ENCODE measurements around the gene PARD3.
A peak's percentile ranks its signal among the peaks of the same experiment; 100 is the strongest.
"Not testable (repeated sequence)": the region's sequence is repeated elsewhere in the genome, so short reads cannot be mapped to it uniquely, and the experiment has no call there.

The PARD3 gene

GRCh38 chr10:34420795-34421194 lies 394.3 kb downstream of the PARD3 start:
- DNase-seq (ENCODE audit: low spot score): no peak

DNA sequence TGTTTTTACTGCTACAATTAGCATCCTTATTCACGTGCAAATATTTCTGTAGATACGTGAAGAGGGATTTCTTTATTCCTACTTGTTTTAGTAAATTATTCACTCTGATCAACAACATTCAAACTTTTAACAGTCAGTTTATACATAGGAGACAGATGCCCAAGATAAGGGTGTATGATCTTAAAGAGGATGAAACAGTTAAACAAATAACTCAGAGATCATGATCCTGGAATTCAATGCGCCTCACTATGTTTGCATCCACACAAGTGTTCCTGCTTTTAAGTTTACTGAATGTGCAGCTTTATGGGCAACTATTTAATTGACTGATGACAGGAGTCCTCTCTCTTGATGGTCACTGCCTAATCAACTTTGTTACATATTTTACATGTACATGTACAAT lies 394.8 kb downstream of the PARD3 start:
- no peak for DNase-seq (ENCODE audit: low spot score)

DNA sequence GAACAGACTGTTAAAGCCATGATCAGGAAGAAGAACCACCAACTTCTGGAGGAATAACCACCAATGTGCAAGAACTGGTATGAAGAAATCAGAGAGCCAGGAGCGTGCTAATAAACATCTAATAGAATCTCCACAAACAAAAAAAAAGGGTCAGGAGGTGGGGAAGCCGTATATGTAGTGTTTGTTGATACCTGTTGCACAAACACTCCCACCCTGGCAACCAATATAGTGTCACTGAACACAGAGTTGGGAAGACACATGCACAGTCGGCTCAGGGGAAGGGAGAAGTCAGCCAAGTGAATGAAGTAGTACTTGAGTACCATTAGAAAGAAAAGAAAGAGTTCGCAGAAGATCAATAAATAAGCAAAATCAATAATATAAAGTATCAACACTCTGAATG lies 400.1 kb downstream of the PARD3 start:
- DNase-seq (ENCODE audit: low spot score): no peak

GRCh38 chr10:34413756-34414587 lies 401.1 kb downstream of the PARD3 start:
- DNase-seq (ENCODE audit: low spot score): no peak

GRCh38 chr10:34413214-34413613 lies 401.9 kb downstream of the PARD3 start:
- no peak for DNase-seq (ENCODE audit: low spot score)

GRCh38 chr10:34408956-34409355 lies 406.1 kb downstream of the PARD3 start:
- no peak for DNase-seq (ENCODE audit: low spot score)

DNA sequence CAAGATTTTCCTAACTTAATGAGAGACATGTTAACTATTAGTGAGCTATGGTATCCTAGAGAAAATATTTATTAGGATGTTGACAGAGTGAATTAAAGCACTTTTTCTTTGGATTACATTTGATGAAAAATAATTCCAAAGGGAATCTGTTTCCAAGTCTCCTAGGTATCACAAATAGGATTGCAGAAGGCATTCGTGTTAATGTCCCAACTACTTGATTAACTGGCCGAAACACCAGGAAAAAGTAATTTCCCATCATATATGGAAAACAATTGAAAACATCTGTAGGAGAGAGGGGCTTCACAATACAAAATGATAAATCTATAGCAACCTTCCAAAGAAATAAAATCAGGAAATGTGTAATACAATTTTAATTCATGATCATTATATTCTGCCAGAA lies 406.7 kb downstream of the PARD3 start:
- DNase-seq (ENCODE audit: low spot score): no peak

GRCh38 chr10:34407324-34407805 lies 407.7 kb downstream of the PARD3 start:
- no peak for DNase-seq (ENCODE audit: low spot score)

DNA sequence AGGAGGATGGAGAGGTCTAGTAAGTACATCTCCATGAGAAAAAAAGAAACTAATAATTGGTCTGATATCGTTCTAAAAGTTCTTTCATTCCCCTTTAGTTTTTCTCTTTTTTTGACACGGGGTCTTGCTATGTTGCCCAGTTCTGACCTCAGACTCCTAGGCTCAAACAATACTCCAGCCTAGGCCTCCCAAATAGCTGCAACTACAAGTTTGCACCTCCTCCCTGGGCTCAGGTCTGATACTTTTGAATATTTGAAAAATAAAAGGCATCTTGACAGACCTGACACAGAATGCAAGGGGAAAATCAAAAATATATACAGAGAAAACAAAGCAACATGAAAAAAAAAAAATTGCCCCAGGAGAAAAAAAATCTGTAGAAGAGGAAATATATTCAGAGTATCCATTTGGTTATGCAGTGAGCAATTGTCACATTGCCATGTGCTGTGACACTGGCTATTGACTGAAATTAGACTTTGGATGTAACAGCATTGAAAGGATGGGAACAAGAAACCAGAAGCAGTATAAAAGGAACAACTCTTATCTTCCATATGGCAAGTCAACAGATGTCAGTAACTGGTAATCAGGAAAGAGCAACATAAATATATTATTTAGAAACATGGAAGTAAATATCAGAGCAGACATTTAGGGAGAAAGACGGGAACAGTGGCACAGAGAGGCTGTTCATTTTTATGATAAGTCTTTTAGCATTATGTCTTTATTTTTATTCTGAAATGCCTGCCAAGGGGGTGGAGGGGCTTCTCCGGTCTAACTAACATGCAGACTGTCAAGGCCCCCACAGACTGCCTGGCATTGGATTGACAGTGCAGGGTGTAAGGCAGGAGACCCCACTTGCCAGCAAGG lies 408.4 kb downstream of the PARD3 start:
- DNase-seq (ENCODE audit: low spot score): no peak

DNA sequence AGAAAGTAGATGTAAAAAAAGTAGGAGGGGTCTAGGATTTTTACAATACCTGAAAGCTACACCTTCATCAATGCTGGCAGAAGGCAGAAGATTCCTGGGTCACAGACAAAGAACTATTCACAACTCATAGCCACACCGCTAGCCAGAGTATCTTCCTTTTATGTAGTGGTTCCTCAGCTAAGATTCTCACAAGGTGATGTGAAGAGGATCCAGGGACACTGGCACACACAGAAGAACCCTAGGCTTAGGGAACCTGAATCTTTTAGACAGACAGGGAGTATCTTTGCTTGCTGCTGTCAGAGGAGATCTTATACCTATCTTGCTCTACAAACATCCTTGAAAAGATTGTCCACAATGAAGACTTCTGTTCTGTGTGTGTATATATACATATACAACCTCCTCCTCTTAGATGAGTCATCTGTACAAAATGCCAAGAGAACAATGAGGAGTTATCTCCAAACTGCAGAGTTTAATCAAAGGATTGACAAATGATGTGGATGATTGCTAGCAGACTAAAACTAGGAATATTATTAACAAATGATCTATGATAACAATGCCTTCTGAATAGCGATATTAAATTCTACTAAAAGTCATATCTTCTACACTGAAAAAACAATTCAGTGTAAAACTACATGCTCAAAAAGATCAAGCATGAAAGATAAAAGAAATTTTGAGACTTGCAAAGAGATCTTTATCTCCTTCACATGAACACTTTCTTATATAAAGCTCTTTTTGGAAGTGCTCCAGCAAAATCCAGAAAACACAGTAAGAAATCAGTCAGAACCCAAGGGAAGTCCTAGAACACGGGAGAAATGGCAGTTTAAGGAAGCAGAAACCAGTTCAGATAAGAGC lies 409.3 kb downstream of the PARD3 start:
- DNase-seq (ENCODE audit: low spot score): no peak

- no peak for DNase-seq (ENCODE audit: low spot score)
These were observed 411.6 kb downstream of the PARD3 start for GRCh38 chr10:34403512-34403911.

- DNase-seq (ENCODE audit: low spot score): no peak
These were observed 415.0 kb downstream of the PARD3 start for GRCh38 chr10:34400075-34400474.

GRCh38 chr10:34399013-34399412 lies 416.1 kb downstream of the PARD3 start:
- no peak for DNase-seq (ENCODE audit: low spot score)

DNA sequence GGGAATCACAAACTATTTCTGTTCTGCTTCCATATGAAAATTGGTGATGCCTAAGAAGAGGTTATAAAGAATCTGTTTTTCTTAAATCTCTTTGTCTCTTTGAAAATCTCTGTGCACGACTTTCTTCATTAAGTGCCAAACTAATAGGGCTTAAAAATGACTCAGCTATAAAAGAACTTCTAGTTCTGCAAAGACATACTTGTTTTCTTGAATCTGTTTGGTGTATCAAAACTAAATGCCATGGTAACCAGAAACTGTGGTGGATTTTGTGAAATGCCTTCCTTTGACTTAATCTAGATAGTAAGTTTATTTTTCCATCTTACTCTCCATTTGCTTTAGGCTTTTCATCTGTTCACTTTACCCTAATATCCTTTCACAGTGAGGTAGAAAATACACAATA lies 417.8 kb downstream of the PARD3 start:
- no peak for DNase-seq (ENCODE audit: low spot score)

GRCh38 chr10:34396663-34397062 lies 418.4 kb downstream of the PARD3 start:
- no peak for DNase-seq (ENCODE audit: low spot score)

- DNase-seq (ENCODE audit: low spot score): peak; percentile 55
These were observed 422.4 kb downstream of the PARD3 start for GRCh38 chr10:34392641-34393170.

GRCh38 chr10:34391168-34391567 lies 423.9 kb downstream of the PARD3 start:
- DNase-seq (ENCODE audit: low spot score): not testable (repeated sequence)

DNA sequence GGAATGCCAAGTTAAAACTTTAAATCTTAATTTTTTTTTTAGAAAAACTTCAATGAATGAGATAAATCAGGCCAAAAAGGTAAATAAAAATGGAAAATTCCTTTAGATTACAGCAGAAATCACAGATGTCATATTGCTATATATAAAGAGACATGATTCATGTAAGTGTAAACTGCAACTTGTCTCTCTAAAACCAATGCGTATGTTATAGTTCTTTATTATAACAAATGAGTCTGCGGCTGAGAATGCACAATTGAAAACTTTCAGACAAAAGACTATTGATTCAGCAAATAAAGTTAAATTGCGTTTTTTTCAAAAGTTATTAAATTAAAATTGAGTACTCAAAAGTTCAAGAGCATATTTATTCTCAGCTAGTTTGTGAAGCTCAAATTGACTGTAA lies 425.3 kb downstream of the PARD3 start:
- no peak for DNase-seq (ENCODE audit: low spot score)

DNA sequence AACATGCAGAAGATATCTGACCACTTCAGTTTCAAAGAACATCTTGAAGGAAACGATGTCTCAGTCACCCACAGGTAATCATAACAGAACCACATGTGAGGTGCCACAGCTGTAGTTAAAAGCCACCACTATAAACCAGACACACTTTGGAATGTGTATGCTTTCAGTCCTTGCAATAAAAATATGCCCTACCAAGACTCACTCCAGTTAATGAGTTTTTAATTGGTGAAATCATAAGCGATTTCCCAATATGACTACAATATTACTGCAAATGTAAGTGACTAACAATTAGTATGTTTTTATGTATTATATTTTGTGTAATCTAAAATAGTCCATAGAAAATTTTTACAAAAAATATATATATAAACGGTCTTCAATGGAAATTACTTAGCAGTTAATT lies 428.2 kb downstream of the PARD3 start:
- DNase-seq (ENCODE audit: low spot score): no peak

DNA sequence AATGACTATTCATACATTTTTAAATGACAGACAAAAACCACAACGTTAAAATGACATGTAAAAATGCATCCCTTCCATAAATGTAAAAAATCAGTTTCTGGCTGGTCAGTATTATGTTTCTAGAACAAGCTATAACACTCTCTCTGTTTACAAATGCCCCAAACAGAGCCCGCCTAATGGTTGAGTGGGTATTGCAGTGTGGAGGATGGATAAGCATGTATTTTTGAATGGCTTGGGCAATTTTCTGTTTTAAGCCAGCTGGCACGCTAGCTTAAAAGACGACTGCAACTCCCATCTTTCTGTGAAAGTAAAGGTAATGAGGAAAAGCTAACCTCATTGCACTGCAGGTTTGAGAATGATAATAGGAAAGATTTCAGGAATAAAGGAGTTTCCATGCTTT lies 430.7 kb downstream of the PARD3 start:
- DNase-seq (ENCODE audit: low spot score): no peak

GRCh38 chr10:34382626-34383025 lies 432.5 kb downstream of the PARD3 start:
- no peak for DNase-seq (ENCODE audit: low spot score)

DNA sequence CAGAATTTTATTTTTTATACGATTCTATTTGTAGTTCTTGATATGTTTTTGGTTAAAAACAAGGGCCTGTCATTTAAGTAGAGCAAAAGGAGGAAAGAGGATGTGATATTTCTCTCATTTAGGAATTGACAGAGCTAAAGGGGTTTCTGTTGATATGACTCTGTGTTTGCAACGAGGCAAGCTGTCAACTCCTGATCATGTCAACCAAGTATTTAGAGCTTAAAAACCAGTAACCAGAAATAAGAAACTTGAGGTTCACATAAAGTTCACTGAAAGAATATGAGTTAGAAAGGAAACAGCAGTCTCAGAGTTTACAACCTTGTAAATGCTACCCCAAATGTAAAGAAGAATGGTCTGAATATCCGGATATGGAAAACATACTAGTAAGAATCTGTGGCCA lies 434.2 kb downstream of the PARD3 start:
- DNase-seq (ENCODE audit: low spot score): no peak

Data from globus pallidus (tissue), 1 donor.